ENCODE data around the gene GSG1L. TPM values are rescaled to one million over a fixed set of nuclear protein-coding genes. Genes with fewer than 3 reads are reported as not detected.

GSG1L gene
- under 1 TPM in 2 of 3 donors, not detected in 1; 0.10 to 0.11 TPM for polyA plus RNA-seq

DNA sequence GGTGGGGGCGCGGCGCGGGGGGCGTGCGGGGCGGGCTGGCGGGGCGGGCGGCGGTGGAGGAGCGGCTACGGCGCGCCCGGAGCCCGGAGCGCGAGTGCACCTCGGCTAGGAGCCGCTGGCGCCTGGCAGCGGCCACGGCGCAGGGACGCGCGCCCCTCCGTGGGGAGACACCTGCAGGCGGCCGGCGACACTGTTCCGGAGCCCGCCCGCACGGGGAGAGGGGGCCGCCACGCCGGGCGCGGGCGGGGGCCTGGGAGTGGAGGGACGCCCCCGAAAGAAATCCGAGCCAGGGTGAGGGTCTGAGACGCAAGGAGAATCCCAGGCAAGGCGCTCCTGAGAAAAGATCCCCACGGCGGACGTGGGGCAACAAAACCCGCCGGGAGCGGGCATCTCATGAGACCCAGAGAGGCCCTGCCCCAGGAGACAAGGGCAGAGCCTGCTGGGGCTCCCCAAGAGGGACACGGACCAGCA is at the start of gene GSG1L:
TSS of gene GSG1L (minus strand) at position 124 of the 471 bp plus-strand sequence. CDS start 290 bp downstream, outside the sequence.
- H3K27ac ChIP-seq (ENCODE audit: low read depth, low read length): no peak within 1 kb of the TSS
- WGBS, 3 donors: 1 to 3% (median 2%) methylated on average over 20 to 52 of the region's 54 CpGs

DNA sequence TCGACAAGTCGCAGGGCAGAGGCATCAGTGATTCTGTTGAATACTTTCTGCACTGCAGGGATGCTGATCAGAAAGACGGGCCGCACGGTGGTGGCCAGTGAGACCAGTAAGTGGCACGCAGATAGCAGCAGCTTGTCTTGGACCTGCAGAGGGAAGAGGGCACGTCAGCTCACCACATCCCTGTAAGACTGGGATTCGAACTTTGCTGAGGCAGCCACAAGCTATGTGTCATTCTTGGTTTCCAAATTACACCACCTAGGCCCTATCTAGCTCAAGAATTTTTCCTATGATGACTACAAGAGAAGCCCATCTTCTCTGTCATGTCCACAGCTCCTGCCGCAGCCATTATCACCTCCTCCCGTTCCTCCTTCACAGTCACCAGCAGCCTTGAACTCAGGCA is 49.4 kb upstream of the GSG1L start:
- 95 to 98% (median 96%) methylated on average over 10 of the region's 10 CpGs for WGBS, 3 donors
- no peak overlapping the region for H3K27ac ChIP-seq (ENCODE audit: low read depth, low read length)

DNA sequence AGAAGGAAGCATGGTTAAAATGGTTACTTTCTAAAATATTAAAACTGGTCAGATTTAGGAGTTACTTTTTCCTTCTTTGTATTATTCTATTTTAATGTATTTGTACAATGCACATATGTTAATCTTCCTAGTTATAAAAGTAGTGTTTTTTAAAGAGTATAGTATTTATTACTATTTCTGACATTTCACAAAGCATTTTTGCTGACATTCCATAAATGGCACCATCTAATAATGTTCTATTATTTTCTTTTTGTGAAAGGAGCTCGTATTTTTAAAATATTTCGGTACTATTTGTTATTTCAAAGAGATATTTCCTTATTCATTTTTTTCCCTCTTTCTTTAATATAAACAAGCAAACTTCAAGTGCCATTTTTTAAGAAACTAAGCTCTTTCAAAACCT is 47.5 kb upstream of the GSG1L start:
- 94 to 98% (median 97%) methylated on average over 2 of the region's 2 CpGs for WGBS, 3 donors
- no peak overlapping the region for H3K27ac ChIP-seq (ENCODE audit: low read depth, low read length)

DNA sequence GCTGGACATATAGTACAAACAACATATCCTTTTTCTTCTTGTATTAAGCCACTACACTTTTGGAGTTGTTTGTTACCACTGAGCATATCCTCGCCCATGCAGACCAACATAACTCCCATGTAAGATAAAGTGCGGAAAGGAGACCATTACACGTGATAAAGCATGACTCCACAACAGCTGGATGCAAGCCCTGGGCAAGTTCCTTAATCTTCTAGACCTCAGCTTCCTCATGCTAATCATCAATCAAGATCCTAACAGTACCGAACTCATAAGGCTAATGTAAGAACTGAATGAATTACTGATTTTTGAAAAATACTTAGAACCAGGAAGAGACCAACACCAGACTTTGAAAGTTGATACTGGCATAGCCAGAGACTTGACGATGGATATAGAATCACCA is 47.0 kb upstream of the GSG1L start:
- peak overlapping the region; percentile 32 for H3K27ac ChIP-seq (ENCODE audit: low read depth, low read length)
- WGBS, 3 donors: 50 to 86% (median 61%) methylated on average over 5 of the region's 5 CpGs

DNA sequence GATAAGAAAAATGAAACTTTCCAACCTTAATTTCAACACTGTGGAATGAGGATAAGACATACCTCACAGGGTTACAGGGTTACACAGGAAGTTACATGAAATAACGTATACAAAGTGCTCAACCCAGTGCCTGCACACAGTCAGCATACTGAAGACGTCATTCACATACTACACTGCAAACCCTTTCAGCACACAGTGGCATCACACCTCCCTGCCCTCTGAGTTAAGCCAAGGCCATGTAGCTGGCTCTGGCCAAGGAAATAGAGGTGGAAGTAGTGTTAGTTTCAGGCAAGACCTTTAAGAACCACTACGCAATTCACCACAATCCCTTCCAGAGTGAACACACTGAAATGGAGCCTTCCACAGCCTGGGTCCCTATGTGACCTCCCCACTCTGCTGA is 46.6 kb upstream of the GSG1L start:
- WGBS, 3 donors: 42 to 80% (median 60%) methylated on average over 3 of the region's 3 CpGs
- peak overlapping the region; percentile 32 for H3K27ac ChIP-seq (ENCODE audit: low read depth, low read length)

DNA sequence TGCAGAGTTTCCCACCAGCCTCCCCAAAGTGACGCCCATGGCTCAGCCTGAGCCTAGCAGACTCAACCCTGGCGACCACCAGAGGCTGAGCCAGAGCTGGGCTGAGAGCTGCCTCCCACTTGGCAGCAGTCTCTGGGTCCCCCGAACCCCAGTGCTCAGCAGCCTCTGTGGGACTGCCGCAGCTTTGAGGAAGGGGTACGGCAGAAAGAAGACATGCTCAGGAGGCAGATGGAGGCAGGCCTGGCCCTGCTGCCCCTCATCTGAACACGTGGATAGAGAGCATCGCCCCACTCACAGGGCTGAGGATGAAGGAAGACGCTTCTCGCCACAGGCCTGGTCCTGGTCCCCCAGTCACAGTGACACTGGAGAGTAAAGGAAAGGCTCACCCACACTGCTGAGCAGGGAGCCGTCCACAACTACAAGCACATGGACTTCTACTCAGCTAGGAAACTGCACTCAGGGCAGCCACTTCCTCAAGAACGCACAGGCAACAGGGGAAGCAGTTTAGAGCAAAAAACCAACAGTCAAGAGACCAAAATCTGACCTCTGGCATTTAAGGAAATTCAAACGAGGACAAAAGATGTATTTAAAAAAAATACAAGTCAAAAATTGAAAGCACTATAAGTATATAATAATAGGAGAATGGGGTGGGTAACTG is 45.2 kb upstream of the GSG1L start:
- no peak overlapping the region for H3K27ac ChIP-seq (ENCODE audit: low read depth, low read length)
- WGBS, 3 donors: 68 to 88% (median 75%) methylated on average over 12 of the region's 12 CpGs

DNA sequence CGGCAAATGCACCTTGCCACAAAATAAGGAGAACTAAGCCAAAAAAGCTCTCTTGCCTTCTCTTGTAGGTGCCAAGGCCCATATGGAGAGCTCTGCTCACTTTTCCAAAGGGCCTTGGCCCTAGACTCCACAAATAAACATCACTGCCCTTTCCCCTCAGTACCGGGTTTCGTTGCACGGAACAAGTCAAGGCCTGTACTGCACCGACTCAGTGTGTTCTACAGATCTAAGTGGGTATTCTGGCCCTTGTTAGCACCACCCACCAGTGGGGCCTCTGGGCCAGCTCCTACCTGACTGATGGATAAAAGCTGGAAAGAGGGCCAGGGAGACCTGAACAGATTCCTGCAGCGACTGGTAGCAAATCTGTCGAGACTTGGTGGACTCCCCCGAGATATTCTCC is 43.7 kb upstream of the GSG1L start:
- 94 to 95% (median 94%) methylated on average over 8 of the region's 8 CpGs for WGBS, 3 donors
- no peak overlapping the region for H3K27ac ChIP-seq (ENCODE audit: low read depth, low read length)

DNA sequence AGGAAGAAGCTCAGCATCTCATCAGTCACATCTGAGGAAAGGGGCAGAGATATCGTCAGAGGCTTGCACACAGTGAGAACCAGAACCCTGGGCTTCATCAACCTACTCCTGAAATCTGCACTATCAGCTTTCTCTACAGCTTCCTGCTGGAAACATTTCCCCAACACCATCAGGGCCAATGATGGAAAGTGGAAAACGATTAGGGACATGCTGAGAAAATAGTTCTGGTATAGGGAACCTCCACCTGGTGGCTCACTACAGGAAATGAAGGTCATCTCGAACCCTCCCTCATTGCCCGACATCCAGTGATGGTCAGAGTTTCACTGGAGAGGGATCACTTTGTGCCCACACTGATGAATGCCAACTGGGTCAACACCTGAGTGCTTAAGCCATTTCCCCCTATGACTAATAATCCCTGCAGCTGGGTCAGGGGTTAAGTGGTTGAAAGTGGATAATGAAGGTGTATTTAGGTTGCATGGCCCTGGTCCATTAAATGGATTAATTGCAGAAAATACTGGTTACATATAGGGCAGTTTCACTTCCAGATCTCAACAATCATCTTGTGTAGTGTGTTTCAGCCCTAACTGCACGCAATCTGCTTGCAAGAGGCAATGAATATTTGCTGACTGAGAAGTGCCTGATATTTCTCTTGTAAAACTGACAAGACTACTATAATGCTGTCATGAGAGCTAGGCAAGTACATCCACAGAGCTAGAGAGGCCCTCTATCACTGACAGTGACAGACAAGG is 43.1 kb upstream of the GSG1L start:
- H3K27ac ChIP-seq (ENCODE audit: low read depth, low read length): no peak overlapping the region
- 80 to 86% (median 84%) methylated on average over 5 of the region's 5 CpGs for WGBS, 3 donors

DNA sequence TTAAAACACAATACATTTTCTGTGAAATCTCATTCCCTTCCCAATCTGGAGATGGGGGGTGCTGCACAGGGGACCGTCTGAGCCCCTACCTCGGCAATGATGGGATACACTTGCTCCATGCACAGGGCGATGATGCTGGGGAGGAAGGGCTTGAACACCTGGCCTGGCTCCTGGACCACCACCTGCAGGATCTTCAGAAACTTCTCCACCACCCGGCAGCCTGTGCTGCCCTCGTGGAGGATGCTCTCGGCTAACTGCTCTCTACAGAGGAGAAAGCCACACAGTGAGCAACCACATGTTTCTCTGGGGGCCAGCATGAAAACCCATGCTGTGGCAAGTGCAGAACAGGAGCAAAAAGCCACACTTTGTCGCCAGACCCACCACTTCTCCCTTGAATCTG is 42.4 kb upstream of the GSG1L start:
- 90 to 94% (median 94%) methylated on average over 7 of the region's 7 CpGs for WGBS, 3 donors

DNA sequence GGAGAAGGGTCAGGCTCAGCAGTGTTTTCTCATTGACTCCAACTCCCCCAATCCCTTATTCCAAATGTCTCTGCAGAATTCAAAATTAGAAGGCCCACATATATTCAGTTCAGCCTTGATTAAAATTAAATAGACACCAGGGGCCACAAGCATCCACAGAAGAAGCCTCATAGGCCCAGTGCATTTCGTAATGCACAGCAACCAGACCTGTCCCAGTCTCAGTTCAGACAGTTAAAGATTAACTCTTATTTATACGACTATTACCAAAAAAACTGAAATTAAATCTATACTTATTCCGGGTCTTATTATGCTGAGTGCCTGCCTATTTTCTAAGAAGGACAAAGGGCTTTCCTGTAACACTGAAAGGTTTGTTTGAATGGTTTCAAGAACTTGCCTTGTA is 41.8 kb upstream of the GSG1L start:
- no peak overlapping the region for H3K27ac ChIP-seq (ENCODE audit: low read depth, low read length)
- 59 to 88% (median 85%) methylated on average over 3 of the region's 3 CpGs for WGBS, 3 donors

More for the DNA sequence above, 42.4 kb upstream of the GSG1L start:
- H3K27ac ChIP-seq (ENCODE audit: low read depth, low read length): no peak overlapping the region

DNA sequence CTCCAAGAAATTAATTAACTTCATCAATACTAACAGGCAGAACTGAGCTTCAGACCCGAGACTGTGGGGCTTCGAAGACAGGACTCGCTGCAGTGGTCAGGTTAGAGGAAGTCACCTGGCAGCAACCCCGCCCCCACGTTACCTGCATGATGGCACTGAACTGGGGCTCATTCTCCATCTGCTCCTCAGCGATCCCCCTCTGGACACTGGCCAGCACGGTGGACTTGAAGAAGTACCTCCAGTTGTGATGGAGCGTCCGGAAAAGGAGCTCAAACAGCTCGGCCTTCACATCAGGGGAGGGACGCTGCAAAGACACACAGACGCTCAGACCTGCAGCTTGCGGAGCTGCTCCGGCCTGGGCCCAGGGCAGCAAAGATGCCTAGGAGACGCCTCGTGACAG is 40.9 kb upstream of the GSG1L start:
- WGBS, 3 donors: 95 to 98% (median 95%) methylated on average over 16 of the region's 16 CpGs

DNA sequence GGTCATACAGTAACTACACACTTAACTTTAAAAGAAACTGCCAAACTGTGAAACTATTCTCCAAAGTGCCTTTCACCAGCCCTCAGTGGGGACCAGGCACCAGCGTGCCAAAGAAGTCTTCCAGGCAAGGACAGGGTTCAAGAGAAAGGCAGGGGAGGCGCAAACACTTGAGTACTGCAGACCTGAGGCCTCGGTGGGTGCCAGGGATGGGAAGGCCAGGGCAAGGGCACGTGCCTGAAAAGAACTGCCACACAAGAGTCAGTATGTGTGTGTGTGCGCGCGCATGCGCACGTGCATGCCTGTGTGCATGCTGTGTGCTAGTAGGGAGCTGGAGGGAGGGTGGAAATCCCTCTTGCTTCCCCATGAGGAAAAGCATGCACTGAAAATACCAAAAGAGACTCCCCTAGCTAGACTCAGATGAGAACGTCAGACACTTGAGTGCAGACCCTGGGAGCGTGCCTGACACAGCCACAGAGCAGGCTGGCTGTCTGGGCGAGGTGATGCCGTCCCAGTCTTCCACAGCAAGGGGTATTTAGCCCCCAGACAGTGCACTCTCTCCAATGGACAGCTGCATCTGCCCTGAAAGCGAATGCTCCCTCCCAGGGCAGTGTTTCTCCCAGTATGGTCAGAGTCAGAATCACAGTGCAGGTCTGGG is 40.1 kb upstream of the GSG1L start:
- H3K27ac ChIP-seq (ENCODE audit: low read depth, low read length): no peak overlapping the region
- 93 to 97% (median 95%) methylated on average over 14 of the region's 14 CpGs for WGBS, 3 donors

More for the DNA sequence above, 40.9 kb upstream of the GSG1L start:
- H3K27ac ChIP-seq (ENCODE audit: low read depth, low read length): no peak overlapping the region

DNA sequence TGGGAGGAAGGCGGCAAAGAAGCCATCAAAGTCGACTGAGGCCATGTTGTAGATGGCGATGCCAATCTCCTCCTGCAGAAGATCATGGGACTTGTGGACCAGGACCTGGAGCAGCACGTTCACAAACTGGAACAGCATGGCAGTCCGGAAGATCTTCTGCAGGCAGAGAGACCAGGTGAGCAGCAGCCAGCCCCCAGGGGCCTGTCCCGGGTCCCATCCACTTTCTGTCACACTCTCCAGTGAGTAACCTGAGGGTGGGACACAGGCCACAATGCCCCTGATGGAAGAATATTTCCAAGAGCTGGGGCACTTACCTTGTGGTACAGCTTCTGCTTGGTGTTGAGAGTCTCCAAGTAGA is 38.0 kb upstream of the GSG1L start:
- WGBS, 3 donors: 94 to 97% (median 96%) methylated on average over 6 of the region's 6 CpGs

DNA sequence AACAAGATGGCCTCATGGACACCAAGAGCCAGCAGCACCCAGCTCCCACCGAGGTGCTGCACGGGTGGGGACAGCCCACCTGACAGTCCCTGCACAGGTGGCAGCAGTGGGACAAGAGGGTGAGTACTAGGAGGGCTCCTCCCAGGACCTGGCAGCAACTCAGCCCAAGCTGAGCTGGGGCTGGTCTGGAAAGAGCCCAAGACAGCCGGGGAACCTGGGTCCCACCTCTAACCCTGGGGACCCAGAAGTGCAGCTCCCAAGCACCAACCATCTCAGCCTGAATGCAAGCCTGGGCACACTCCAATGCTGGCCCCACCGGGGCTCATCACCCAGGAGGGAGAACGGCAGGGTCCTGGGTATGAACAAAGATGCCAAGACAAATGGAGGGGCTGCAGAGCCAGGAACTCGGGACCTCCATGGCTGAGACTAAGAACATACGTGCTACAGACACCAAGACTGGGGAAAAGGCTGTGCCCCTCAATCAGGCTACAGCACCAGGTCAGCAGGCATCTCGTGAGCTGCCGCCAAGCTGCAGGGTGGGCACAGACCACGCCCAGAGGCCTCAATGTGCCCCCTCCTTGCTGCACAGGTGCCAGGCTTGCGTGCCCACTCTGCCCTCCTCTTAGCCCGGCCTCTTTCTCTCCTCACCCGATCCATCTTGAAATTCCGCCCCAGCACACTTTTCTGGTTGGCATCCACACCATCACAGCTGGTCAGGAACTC is 37.5 kb upstream of the GSG1L start:
- 94 to 97% (median 94%) methylated on average over 14 of the region's 14 CpGs for WGBS, 3 donors
- no peak overlapping the region for H3K27ac ChIP-seq (ENCODE audit: low read depth, low read length)

More for the DNA sequence above, 38.0 kb upstream of the GSG1L start:
- no peak overlapping the region for H3K27ac ChIP-seq (ENCODE audit: low read depth, low read length)

DNA sequence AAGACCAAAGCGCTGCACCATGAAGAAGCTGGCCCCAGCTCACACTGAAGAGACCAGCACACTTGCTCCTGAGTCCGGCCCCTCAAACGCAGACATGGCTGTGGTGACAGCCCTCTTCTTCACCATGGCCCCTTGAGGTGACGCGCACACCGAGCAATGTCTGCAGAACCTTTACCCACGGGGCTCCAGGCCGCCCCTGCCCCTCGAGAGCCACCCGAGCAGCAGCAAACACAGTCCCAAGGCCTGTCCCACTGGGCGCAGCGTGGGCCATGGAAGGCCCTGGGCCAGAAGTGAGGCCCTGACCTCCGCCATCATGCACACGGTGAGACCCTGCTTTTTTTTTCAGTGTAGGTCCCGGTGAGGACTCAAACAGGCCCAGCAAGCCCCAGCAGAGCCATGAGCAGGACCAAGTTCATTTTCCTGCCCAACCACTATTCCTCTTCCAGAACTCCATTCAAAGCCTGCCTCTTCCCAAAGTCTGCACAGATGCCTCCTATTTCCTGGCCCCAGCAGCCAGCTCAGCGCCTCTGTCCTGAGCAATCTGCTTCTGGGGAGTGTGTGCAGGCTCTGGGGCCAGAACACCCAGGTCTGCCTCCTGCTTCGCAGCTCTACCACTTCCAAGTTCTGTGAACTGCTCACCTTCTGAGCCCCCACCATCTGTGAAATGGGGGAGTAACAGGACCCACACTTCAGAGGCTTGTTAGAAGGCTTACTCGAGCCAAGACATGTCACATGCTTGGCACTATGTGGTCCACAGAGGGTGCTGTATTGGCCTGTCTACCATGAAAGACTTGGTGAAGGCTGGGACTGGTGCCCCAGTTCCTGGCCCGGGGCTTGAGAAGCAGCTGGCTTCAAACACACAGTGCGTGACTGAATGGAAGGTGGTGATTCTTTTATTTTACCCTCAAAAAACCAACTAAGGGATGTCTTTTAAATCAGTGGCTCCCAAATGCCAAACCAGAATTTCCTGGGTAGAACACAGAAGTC is 35.7 kb upstream of the GSG1L start:
- no peak overlapping the region for H3K27ac ChIP-seq (ENCODE audit: low read depth, low read length)
- 93 to 95% (median 94%) methylated on average over 19 to 20 of the region's 20 CpGs for WGBS, 3 donors

DNA sequence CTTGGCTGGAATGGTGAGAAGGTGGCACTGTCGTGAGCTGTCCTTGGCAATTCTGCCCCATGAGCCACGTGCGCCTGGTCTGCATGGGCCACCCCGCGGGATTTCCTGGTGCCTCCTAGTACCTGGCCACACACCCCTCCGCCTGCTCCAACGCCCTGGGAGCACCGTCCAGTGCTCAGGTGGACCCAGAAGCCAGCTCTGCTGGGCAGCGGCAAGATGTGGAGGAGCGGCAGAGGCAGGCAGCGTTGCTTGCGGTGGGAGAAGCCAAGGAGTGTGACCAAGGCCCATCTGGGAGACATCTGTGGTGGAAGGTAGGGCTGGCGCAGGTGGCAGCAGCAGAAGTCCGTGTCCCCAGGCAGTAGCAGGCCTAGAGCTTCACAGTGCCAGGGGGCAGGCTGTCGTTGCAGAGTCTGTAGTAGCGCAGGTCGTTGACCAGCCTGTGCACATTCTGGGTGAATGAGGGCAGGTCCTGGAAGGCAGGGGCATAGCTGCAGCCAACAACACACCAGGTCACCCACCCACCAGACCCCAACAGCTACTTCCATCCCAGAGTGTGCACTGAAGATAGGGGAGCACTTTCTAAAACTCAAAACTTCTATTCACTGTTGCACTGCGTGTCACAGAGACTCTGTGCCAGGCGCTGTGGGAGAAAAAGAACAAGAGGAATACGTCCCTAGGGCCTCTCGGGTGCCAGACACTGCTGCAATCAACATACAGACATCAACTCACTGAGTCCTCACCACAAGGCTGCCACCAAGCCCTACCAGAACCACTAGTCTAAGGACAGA is 34.9 kb upstream of the GSG1L start:
- 92 to 93% (median 92%) methylated on average over 21 of the region's 21 CpGs for whole genome bisulfite sequencing, 3 donors

More for the DNA sequence above, 34.9 kb upstream of the GSG1L start:
- no peak overlapping the region for H3K27ac ChIP-seq (ENCODE audit: low read depth, low read length)

All from adipose tissue (tissue), 3 donors.